HT1080 (cell line): ENCODE measurements around the gene SLC9A4. TPM values are rescaled to one million over a fixed set of nuclear protein-coding genes. Genes with fewer than 3 reads are reported as not detected.
"Not testable (repeated sequence)": the region's sequence is repeated elsewhere in the genome, so short reads cannot be mapped to it uniquely, and the experiment has no call there.

Source experiments
- DNase-seq: peaks from one replicate; pipeline ENCODE4 v3.0.0-alpha.2; 2015; ENCODE audit warnings: low read depth
- small RNA-seq: library from RNA; depleted of rRNA; stranded (forward); fragments of <200 nt; gene quantifications from one replicate; pipeline ENCODE3, GENCODE V24; 2014
- total RNA-seq: library from RNA; depleted of rRNA; stranded (reverse); fragments of >200 nt; shearing (Covaris generic); gene quantifications from 2 replicates; pipeline ENCODE4 v1.2.3, GENCODE V29; 2014; rRNA removed

Gene SLC9A4
- total RNA-seq, 1 experiment from 2014 or later: not detected

DNA sequence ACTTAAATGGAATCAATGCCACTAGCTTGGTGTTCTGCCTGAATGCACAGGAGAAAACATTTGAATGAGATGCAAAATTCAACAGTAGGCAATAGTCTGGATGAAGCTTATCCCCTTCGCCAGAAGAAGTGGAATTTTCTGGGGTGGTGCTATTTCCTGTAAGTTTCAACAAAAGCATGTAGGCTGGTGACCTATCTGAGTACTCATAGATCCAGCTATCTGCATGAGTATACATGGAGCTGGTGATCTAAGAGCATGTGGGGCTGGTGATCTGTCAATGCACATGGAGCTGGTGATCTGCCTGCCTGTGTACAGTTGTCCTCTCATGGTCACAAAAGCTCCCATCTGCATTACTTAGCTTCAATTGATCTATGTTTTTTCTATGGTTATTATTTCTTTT is 71.2 kb downstream of the SLC9A4 start:
- DNase-seq: peak; percentile 13

DNA sequence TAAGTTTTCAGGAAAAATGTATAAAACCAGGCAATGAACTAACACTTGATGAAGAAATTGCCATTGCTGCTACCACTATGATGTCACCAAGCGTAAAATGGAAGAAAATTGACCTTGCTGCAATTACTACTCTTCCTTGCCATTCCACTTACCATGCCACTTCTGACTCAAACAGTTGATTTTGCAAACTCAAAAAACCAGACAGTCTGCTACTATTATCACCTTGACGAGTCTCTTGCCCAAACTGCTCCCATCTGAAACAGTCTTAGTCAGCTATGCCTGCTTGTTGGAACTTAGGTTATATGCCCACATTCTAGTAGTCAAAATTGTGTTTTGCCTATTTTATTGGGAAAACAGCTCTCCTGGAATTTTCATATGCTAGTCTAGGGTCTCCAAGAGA is 74.4 kb downstream of the SLC9A4 start:
- no peak for DNase-seq

DNA sequence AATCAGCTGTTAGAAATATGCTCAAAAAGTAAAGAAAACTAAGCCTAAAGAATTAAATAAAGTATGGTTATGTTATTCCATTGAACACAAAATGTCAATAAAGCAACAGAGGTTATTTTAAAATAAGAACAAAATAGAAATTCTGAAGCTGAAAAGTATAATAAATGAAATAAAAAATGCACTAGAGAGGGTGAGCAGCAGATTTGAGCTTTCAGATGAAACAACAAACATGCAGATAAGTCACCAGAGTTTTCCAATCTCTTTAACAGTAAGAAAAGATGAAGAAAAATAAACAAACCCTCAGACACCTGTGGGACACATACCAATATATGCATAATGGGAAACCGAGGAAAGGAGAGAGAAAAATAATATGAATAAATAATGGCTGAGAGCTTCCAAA is 76.0 kb downstream of the SLC9A4 start:
- no peak for DNase-seq

DNA sequence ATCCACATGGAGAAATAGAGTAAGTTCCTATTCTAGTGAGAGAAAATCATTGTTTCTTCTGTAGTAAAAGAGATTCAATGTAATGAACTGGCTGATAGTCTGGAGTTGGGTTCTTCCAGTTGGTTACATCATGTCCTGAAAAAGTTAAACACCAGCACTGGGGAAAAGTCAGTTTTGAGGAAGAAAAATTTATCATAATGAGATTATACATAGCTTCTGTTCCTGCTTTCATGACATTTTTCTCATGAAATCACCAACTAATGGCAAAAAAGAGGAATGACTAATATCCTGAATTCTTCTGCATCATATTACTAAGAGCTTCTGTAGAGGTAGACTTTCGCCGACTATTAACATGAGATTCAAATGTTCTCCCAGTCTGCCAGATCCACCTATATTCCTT is 77.1 kb downstream of the SLC9A4 start:
- DNase-seq: peak; percentile 17

DNA sequence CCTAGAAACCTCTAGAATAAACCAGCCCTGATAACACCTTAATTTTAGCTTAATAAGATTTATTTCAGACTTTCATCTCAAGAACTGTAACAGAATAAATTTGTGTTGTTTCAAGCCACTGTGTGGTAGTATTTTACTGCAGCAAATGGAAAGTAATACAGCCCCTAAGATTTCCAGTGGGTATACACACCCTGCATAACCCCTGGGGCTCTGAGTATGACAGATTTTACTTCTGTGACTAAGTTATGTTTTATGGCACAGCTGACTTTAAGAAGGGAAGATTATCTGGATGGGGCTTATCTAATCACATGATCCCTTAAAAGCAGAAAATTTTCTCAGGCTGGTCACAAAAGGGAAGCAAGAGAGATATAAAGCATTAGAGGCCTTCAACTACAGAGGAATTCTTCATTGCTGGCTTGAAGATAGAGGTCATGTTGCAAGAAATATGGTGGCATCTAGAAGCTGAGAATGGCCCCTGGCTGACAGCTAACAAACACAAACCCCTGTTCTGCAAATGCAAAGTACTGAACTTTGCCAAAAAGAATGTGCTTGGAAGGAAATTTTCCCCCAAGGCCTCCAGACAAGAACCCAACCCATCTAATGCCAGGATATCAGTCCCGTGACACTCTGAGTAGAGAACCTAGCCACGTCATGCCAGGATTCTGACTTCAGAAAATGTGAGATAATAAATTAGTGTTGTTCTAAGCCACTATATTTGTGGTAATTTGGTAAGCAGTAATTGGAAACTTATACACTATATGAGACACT is 78.5 kb downstream of the SLC9A4 start:
- DNase-seq: no peak

DNA sequence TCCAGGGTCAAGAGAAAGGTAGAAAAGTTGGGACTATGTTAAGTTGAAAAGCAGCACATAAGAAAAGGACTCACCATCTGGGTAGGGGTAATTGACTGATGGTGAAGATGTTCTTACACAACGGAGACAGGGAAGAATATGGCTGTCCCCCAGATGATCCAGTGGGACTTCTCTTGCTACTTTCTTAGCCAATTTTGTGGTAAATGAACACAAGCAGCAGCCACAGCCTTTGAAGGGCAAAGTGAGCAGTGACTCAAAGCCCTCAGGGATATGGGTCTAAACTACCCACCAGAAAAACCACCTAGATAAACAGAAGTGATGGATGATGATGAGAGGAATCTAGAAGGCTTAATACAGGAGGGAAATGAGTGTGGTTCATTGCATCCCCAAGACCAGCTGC is 80.6 kb downstream of the SLC9A4 start:
- DNase-seq: peak; percentile 4

DNA sequence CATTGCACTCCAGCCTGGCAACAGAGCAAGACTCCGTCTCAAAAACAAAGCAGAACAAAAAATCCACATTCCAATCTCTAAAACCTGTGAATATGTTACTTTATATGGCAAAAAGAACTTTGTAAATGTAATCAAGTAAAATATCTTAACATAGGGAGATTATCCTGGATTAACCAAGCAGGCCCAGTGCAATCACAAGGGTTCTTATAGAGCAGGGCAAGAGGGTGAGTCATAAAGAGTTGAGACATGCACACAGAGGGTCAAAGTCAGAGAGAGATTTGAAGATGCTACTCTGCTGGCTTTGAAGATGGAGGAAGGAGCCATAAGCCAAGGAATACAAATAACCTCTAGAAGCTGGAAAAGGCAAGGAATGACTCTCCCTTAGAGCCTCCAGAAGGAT is 85.4 kb downstream of the SLC9A4 start:
- peak; percentile 7 for DNase-seq

DNA sequence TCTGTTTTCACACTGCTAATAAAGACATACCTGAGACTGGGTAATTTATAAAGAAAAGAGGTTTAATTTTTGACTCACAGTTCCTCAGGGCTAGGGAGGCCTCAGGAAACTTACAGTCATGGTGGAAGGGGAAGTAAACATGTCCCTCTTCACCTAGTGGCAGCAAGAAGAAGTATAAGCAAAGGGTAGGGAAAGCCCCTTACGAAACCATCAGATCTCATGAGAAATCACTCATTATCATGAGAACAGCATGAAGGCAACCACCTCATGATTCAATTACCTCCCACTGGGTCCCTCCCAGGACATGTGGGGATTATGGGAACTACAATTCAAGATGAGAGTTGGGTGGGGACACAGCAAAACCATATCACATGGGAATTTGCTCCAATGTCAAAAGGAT is 89.5 kb downstream of the SLC9A4 start:
- not testable (repeated sequence) for DNase-seq

DNA sequence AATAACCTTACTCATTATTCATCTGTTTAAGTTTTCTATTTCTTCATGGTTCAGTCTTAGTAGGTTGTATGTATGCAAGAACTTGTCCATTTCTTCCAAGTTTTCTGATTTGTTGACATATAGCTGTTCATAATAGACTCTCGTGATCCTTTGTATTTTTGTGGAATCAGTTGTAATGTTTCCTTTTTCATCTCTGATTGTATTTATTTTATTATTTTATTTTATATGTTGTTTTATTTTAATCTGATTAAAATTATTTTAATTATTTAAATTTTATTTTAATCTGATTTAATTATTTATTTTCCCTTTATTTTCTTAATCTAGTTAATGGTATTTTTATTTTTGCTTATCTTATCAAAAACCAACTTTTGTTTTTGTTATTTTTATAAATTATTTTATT is 102.9 kb downstream of the SLC9A4 start:
- no peak for DNase-seq

DNA sequence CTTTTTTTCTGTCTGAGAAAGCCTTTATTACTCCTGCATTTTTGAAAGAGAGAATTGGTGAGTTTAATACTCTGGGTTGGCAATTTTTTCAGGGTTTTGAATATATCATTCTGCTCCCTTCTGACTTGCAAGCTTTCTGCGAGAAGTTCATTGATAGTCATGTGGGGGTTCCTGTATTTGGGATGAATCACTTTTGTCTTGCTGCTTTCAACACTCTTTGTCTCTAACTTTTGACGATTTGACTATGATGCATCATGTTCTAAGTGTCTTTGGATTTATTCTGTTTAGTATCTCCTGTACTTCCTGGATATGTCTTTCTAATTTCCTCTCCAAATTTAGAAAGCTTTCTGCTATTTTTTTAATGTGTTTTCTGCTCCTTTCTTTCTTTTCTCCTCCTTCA is 105.3 kb downstream of the SLC9A4 start:
- no peak for DNase-seq

DNA sequence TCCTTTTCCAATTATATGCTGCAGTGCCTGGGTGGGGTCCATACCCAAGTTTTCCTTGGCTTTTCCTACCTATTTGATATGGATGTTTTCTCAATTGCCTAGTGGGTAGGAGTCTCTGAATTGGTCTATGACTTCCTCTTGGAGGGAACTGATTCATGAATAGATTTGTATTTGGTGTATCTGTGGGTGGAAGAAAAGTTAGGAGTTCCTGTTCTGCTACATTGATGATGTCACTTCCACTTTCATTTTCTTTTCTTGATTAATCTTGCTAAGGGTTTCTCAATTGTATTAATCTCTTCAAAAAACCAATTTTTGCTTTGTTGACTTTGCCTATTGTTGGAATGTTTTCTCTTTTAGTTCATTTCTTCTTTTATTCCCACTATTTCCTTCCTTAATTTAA is 108.9 kb downstream of the SLC9A4 start:
- DNase-seq: no peak

DNA sequence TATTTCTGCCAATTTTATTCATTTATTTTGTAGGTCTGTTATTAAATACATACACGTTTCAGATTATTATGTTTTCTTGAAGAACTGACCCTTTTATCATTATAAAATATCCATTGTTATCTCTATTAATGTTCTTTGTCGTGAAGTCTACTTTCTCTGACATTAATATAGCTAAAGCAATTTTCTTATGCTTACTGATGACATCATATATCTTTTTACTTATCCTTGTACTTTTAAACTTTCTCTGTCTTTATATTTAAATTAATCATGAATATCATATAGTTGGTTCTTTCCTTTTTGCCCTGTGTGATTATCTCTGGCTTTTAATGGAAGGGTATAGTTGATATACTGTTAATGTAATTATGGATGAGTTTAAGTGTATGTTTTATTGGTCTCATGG is 109.8 kb downstream of the SLC9A4 start:
- no peak for DNase-seq

Small RNA genes within 50 kb of the gene (small RNA-seq; reads per million reads assigned to genes)
- gene MIR4772: not detected

Other genes with a start within 250 kb of the SLC9A4 start
- not detected in 2 replicates for gene IL1RL1, start 161.7 kb upstream of the SLC9A4 start, total RNA-seq
- 0.51 and 0.80 TPM in 2 replicates for gene IL18R1, start 117.4 kb upstream of the SLC9A4 start, total RNA-seq
- gene IL18RAP, start 50.1 kb upstream of the SLC9A4 start, total RNA-seq: not detected in 2 replicates
- 0.18 TPM in 1 of 2 replicates, not detected in the other for gene SLC9A2, start 146.3 kb downstream of the SLC9A4 start, total RNA-seq